GM12878 (cell line): ENCODE data around the gene DGKI. TPM values are rescaled to one million over a fixed set of nuclear protein-coding genes. Genes with fewer than 3 reads are reported as not detected.

Source experiments
- ATAC-seq: fragments of 200-7000 bp; cut with Tn5 transposase; 3 replicates; pipeline ENCODE4 v1.9.1; 2020; ENCODE audit warnings: mild to moderate bottlenecking, moderate library complexity
- BruUV-seq: library from RNA; stranded (reverse); fragments of 400-500 nt; replicated peaks from 2 replicates; lab custom pipeline; 2021; lab: Mats Ljungman, UMichigan
- CTCF ChIA-PET: fragments of 300-600 bp; sonication (Branson Sonifier 250); formaldehyde crosslinking; extraction: SDS; loops from one replicate; lab custom pipeline; 2021; ENCODE audit warnings: inconsistent platforms; lab: Yijun Ruan, JAX
- POLR2A ChIA-PET: fragments of 350-600 bp; formaldehyde crosslinking; extraction: SDS; loops from one replicate; lab custom pipeline; 2021; ENCODE audit warnings: inconsistent platforms; lab: Charles Lee
- RAD21 ChIA-PET: fragments of 300-600 bp; sonication (Branson Sonifier 250); formaldehyde crosslinking; loops from one replicate; lab custom pipeline; 2023; ENCODE audit warnings: antibody characterized with exemption; ENCODE audit not compliant: unreplicated experiment; lab: Charles Lee
- SMC1A ChIA-PET: fragments of 300-600 bp; sonication (Branson Sonifier 250); formaldehyde crosslinking; loops from one replicate; lab custom pipeline; 2023; ENCODE audit not compliant: unreplicated experiment, uncharacterized antibody; lab: Charles Lee
- DNase-seq: peaks from one replicate; pipeline ENCODE4 v3.0.0-alpha.2; 2011; ENCODE audit warnings: low read depth, low spot score
- FAIRE-seq: peaks from 3 replicates; lab custom pipeline; 2011; peaks lifted over from hg19 to GRCh38; lab: Jason Lieb, UNC
- H2AFZ ChIP-seq: 2 replicates; pipeline ENCODE4 v1.6.0; 2011; ENCODE audit warnings: low read depth, low read length, control low read depth; ENCODE audit not compliant: control insufficient read depth
- H3K27ac ChIP-seq: 2 replicates; pipeline ENCODE4 v1.5.1; 2011; ENCODE audit warnings: control low read depth; ENCODE audit not compliant: control insufficient read depth, insufficient read depth
- H3K27me3 ChIP-seq, 2 experiments: replicated peaks in 1 of 2; 2 replicates each; pipeline versions ENCODE4 v1.6.0 to v1.6.1; 2011; ENCODE audit warnings: low read length in 1 of 2; ENCODE audit not compliant: control insufficient read depth in 2 of 2, insufficient read depth in 2 of 2
- H3K36me3 ChIP-seq, 2 experiments: 2 replicates each; pipeline ENCODE4 v1.5.1; 2011; ENCODE audit warnings: low read length in 1 of 2; ENCODE audit not compliant: control insufficient read depth in 2 of 2, insufficient read depth in 2 of 2
- H3K4me1 ChIP-seq: 2 replicates; pipeline ENCODE4 v1.6.1; 2011; ENCODE audit warnings: mild to moderate bottlenecking, low read length, moderate library complexity, mixed read lengths; ENCODE audit not compliant: control insufficient read depth, insufficient read depth
- H3K4me2 ChIP-seq: 2 replicates; pipeline ENCODE4 v1.6.0; 2011; ENCODE audit warnings: control low read depth; ENCODE audit not compliant: control insufficient read depth, insufficient read depth
- H3K4me3 ChIP-seq: fragments of 200-600 bp; sonication (generic); 2 replicates; pipeline ENCODE4 v1.5.1; 2016
- H3K79me2 ChIP-seq: 2 replicates; pipeline ENCODE4 v1.6.0; 2011; ENCODE audit warnings: low read length; ENCODE audit not compliant: control insufficient read depth, insufficient read depth
- H3K9ac ChIP-seq: 2 replicates; pipeline ENCODE4 v1.8.0; 2011; ENCODE audit warnings: low read length, control low read depth, mixed read lengths; ENCODE audit not compliant: control insufficient read depth, insufficient read depth
- H3K9me3 ChIP-seq: replicated peaks from 3 replicates; pipeline ENCODE4 v1.5.1; 2011; ENCODE audit warnings: mild to moderate bottlenecking, low read length; ENCODE audit not compliant: control insufficient read depth, insufficient read depth
- H4K20me1 ChIP-seq: 2 replicates; pipeline ENCODE4 v1.6.0; 2011; ENCODE audit not compliant: control insufficient read depth, insufficient read depth
- BACH1 ChIP-seq: fragments of 450-650 bp; IDR thresholded peaks from 2 replicates; pipeline ENCODE4 v1.6.1; 2017; ENCODE audit warnings: mild to moderate bottlenecking, borderline replicate concordance
- EED ChIP-seq: sonication (generic); IDR thresholded peaks from 2 replicates; pipeline ENCODE4 v1.6.1; 2016; ENCODE audit warnings: antibody characterized with exemption, low read depth
- MYC ChIP-seq: IDR thresholded peaks from 2 replicates; pipeline ENCODE4 v1.6.1; 2011; ENCODE audit warnings: mild to moderate bottlenecking, low read length, moderate library complexity, inconsistent platforms; ENCODE audit not compliant: insufficient read depth, insufficient replicate concordance, insufficient read length, severe bottlenecking
- NFYA ChIP-seq: IDR thresholded peaks from 2 replicates; pipeline ENCODE4 v1.6.1; 2011; ENCODE audit warnings: low read depth, mild to moderate bottlenecking, low read length, improper control_type of control experiment, borderline replicate concordance
- NFYB ChIP-seq: IDR thresholded peaks from 2 replicates; pipeline ENCODE4 v1.6.1; 2011; ENCODE audit warnings: low read depth, mild to moderate bottlenecking, low read length, improper control_type of control experiment, moderate library complexity; ENCODE audit not compliant: insufficient read depth
- PAX5 ChIP-seq: IDR thresholded peaks from 2 replicates; pipeline ENCODE4 v1.6.1; 2011; ENCODE audit warnings: low read depth, low read length, borderline replicate concordance
- PBX3 ChIP-seq: IDR thresholded peaks from 2 replicates; pipeline ENCODE4 v1.6.1; 2011; ENCODE audit warnings: mild to moderate bottlenecking, low read depth, low read length, moderate library complexity; ENCODE audit not compliant: insufficient replicate concordance
- RELA ChIP-seq: fragments of 450-650 bp; IDR thresholded peaks from 2 replicates; pipeline ENCODE4 v1.8.0; 2014; ENCODE audit warnings: borderline replicate concordance; ENCODE audit not compliant: partially characterized antibody
- SREBF1 ChIP-seq: IDR thresholded peaks from 2 replicates; pipeline ENCODE4 v1.6.1; 2012; ENCODE audit warnings: mild to moderate bottlenecking, low read length
- TCF7 ChIP-seq: IDR thresholded peaks from 2 replicates; pipeline ENCODE4 v1.6.1; 2014; ENCODE audit warnings: antibody characterized with exemption, borderline replicate concordance
- WGBS: methylation state at CpG from one replicate; pipeline ENCODE4 v1.1.6; 2016; ENCODE audit warnings: low lambda C conversion rate; ENCODE audit not compliant: insufficient replicate concordance, insufficient coverage; ENCODE audit errors: missing lambda C conversion rate; 5-methylcytosine and 5-hydroxymethylcytosine counted together
- in situ Hi-C: fragments of 300-500 bp; cut with MboI; formaldehyde crosslinking; loops from 9 replicates; pipeline ENCODE4 v1.14.3; 2018; ENCODE audit warnings: mixed read lengths
- intact Hi-C: fragments of 100-400 bp; cut with micrococcal nuclease; formaldehyde crosslinking; loops from one replicate; pipeline ENCODE4 v1.14.2; 2022; ENCODE audit not compliant: unreplicated experiment
- polyA plus RNA-seq, 11 experiments: library from polyadenylated mRNA; depleted of rRNA in 4 of 11; unstranded in 6 of 11; stranded (reverse) in 5 of 11; fragments of >200 nt; fragmentation: Nextera tagmentation in 4 of 11; fragmentation: Illumina TruSeq in 1 of 11; extraction: Ambion mirVana in 4 of 11; extraction: Trizol in 1 of 11; gene quantifications; 1 replicate in 1 of 11; 2 replicates in 10 of 11; pipeline versions ENCODE4 v1.2.1 to v1.2.3, GENCODE V29; 2011 to 2016; ENCODE audit warnings: inconsistent platforms in 2 of 11, missing spikeins in 2 of 11, low read depth in 1 of 11
- total RNA-seq, 4 experiments: library from RNA; depleted of rRNA in 3 of 4; stranded (reverse); fragments of >200 nt in 3 of 4; fragmentation: Illumina TruSeq in 1 of 4; extraction: Trizol in 1 of 4; gene quantifications; 2 replicates each; pipeline versions ENCODE4 v1.2.1 to v1.2.3, GENCODE V29; 2013 to 2021
- TF ChIP-seq, protein P1 (sequence below): fragments of 450-650 bp; formaldehyde crosslinking; IDR thresholded peaks from 2 replicates; pipeline ENCODE4 v1.4.0; 2022; ENCODE audit warnings: mild to moderate bottlenecking, moderate library complexity
- TF ChIP-seq, protein P2 (sequence below): fragments of 450-650 bp; IDR thresholded peaks from 2 replicates; pipeline ENCODE4 v1.6.1; 2017; ENCODE audit warnings: borderline replicate concordance
- TF ChIP-seq, protein P3 (sequence below): fragments of 450-650 bp; IDR thresholded peaks from 2 replicates; pipeline ENCODE4 v1.6.1; 2018; ENCODE audit warnings: mild to moderate bottlenecking, low read depth, moderate library complexity; ENCODE audit not compliant: partially characterized antibody

DGKI gene
- total and polyA plus RNA-seq, 10 of the 15 experiments (the other 5 are each of a cell fraction or from before 2014, with no cell fraction given), result 10.4 to 37.1 (median 22.1) TPM

GRCh38 chr7:137870684-137871083 lies 23.9 kb upstream of the DGKI start (continued):
- TF ChIP-seq, protein P1, sequence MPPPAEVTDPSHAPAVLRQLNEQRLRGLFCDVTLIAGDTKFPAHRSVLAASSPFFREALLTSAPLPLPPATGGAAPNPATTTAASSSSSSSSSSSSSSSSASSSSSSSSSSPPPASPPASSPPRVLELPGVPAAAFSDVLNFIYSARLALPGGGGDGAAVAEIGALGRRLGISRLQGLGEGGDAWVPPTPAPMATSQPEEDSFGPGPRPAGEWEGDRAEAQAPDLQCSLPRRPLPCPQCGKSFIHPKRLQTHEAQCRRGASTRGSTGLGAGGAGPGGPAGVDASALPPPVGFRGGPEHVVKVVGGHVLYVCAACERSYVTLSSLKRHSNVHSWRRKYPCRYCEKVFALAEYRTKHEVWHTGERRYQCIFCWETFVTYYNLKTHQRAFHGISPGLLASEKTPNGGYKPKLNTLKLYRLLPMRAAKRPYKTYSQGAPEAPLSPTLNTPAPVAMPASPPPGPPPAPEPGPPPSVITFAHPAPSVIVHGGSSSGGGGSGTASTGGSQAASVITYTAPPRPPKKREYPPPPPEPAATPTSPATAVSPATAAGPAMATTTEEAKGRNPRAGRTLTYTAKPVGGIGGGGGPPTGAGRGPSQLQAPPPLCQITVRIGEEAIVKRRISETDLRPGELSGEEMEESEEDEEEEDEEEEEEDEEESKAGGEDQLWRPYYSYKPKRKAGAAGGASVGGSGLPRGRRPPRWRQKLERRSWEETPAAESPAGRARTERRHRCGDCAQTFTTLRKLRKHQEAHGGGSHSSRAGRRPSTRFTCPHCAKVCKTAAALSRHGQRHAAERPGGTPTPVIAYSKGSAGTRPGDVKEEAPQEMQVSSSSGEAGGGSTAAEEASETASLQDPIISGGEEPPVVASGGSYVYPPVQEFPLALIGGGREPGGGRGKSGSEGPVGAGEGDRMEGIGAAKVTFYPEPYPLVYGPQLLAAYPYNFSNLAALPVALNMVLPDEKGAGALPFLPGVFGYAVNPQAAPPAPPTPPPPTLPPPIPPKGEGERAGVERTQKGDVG, result no peak

- SMC1A ChIA-PET, result interaction anchor here (0.6 to 1.6 kb wide), 6 partner anchors 19 to 214 kb away, joined by 3 to 10 read pairs (median 3); no protein-coding TSS in a partner anchor
- CTCF ChIA-PET, result interaction anchor here (1.4 to 2.1 kb wide), 4 partner anchors 24 to 214 kb away, joined by 3 to 7 read pairs (median 4); no protein-coding TSS in a partner anchor
- Histone ChIP-seq H3K4me1 (no peaks in the 10 kb centered on the region), H2AFZ (no peak overlapping the region), H3K36me3 (peaks cover 0 to 14% of the 10 kb centered on the region in 2 experiments; a peak in 1 of 4 replicates), H3K4me2 (no peak overlapping the region), H4K20me1 (no peaks in the 10 kb centered on the region), H3K27me3 (no peaks in the 10 kb centered on the region), H3K9ac (no peak overlapping the region), H3K27ac (no peak overlapping the region), H3K79me2 (no peaks in the 10 kb centered on the region), H3K9me3 (no peaks in the 10 kb centered on the region; the same call in 2 of the 3 replicates), H3K4me3 (no peak overlapping the region)
- BruUV-seq, result no TSS peak
- in situ Hi-C loops, result no loop called here
- POLR2A ChIA-PET, result interaction anchor here (1.1 kb wide), 1 partner anchor 48 kb away, joined by 3 read pairs; no protein-coding TSS in a partner anchor
- FAIRE-seq, result no peak
- intact Hi-C loops, result no loop called here
- ATAC-seq, result no peak
- 100% methylated on average over 1 of the region's 1 CpG for WGBS
- DNase-seq, result no peak
- RAD21 ChIA-PET, result interaction anchor here (1.2 to 1.5 kb wide), 2 partner anchors 25 to 49 kb away, joined by 3 to 6 read pairs; no protein-coding TSS in a partner anchor
- no peak for TF ChIP-seq MYC
- no peak for TF ChIP-seq NFYA
- no peak for TF ChIP-seq SREBF1
- no peak for TF ChIP-seq PAX5
- no peak for TF ChIP-seq NFYB
- no peak for TF ChIP-seq RELA
- TF ChIP-seq PBX3, result no peak
- TF ChIP-seq, protein P2, sequence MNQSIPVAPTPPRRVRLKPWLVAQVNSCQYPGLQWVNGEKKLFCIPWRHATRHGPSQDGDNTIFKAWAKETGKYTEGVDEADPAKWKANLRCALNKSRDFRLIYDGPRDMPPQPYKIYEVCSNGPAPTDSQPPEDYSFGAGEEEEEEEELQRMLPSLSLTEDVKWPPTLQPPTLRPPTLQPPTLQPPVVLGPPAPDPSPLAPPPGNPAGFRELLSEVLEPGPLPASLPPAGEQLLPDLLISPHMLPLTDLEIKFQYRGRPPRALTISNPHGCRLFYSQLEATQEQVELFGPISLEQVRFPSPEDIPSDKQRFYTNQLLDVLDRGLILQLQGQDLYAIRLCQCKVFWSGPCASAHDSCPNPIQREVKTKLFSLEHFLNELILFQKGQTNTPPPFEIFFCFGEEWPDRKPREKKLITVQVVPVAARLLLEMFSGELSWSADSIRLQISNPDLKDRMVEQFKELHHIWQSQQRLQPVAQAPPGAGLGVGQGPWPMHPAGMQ, result no peak
- TF ChIP-seq, protein P3, sequence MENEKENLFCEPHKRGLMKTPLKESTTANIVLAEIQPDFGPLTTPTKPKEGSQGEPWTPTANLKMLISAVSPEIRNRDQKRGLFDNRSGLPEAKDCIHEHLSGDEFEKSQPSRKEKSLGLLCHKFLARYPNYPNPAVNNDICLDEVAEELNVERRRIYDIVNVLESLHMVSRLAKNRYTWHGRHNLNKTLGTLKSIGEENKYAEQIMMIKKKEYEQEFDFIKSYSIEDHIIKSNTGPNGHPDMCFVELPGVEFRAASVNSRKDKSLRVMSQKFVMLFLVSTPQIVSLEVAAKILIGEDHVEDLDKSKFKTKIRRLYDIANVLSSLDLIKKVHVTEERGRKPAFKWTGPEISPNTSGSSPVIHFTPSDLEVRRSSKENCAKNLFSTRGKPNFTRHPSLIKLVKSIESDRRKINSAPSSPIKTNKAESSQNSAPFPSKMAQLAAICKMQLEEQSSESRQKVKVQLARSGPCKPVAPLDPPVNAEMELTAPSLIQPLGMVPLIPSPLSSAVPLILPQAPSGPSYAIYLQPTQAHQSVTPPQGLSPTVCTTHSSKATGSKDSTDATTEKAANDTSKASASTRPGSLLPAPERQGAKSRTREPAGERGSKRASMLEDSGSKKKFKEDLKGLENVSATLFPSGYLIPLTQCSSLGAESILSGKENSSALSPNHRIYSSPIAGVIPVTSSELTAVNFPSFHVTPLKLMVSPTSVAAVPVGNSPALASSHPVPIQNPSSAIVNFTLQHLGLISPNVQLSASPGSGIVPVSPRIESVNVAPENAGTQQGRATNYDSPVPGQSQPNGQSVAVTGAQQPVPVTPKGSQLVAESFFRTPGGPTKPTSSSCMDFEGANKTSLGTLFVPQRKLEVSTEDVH, result no peak
- no peak for TF ChIP-seq EED
- TF ChIP-seq TCF7, result no peak
- no peak for TF ChIP-seq BACH1
These were observed 23.3 kb upstream of the DGKI start for GRCh38 chr7:137870078-137870477.
